CD4-positive, alpha-beta T cell treated with Interleukin-15 for 1 hour (primary cell): ENCODE data around the gene RNF223.
A peak's percentile ranks its signal among the peaks of the same experiment; 100 is the strongest.

Experiments used
- DNase-seq: peaks from one replicate; pipeline ENCODE4 v3.0.0-alpha.2; 2020

The RNF223 gene

GRCh38 chr1:1073743-1074587 is at the start of gene RNF223:
Gene RNF223 (minus strand): TSS chr1:1074306. CDS start chr1:1072566, 1,740 bp downstream.
- no peak for DNase-seq

- no peak for DNase-seq
Observed at GRCh38 chr1:1122981-1123480, 48.9 kb upstream of the RNF223 start.

GRCh38 chr1:1122078-1122811 is 48.1 kb upstream of the RNF223 start:
- DNase-seq: peak; percentile 82

GRCh38 chr1:1121611-1122077 is 47.5 kb upstream of the RNF223 start:
- DNase-seq: no peak

- DNase-seq: no peak
Observed at GRCh38 chr1:1120866-1121591, 46.9 kb upstream of the RNF223 start.

- DNase-seq: no peak
Observed at GRCh38 chr1:1120096-1120495, 46.0 kb upstream of the RNF223 start.

- DNase-seq: no peak
Observed at GRCh38 chr1:1119272-1119890, 45.3 kb upstream of the RNF223 start.

GRCh38 chr1:1118876-1119220 is 44.7 kb upstream of the RNF223 start:
- DNase-seq: no peak

- DNase-seq: no peak
Observed at GRCh38 chr1:1118011-1118875, 44.1 kb upstream of the RNF223 start.

GRCh38 chr1:1117469-1117831 is 43.3 kb upstream of the RNF223 start:
- no peak for DNase-seq

GRCh38 chr1:1116701-1117468 is 42.8 kb upstream of the RNF223 start:
- DNase-seq: no peak

GRCh38 chr1:1115786-1116700 is 41.9 kb upstream of the RNF223 start, which contains the start of gene C1orf159:
Gene C1orf159 (minus strand): TSS chr1:1116089. CDS start chr1:1091543, 24,546 bp downstream.
- DNase-seq: peak; percentile 99

GRCh38 chr1:1115136-1115785 is 41.2 kb upstream of the RNF223 start:
- DNase-seq: no peak

- DNase-seq: peak; percentile 0
Observed at GRCh38 chr1:1114431-1114830, 40.3 kb upstream of the RNF223 start.

GRCh38 chr1:1112237-1112985 is 38.3 kb upstream of the RNF223 start:
- no peak for DNase-seq

- DNase-seq: no peak
Observed at GRCh38 chr1:1111516-1112236, 37.6 kb upstream of the RNF223 start.

- no peak for DNase-seq
Observed at GRCh38 chr1:1110561-1110971, 36.5 kb upstream of the RNF223 start.

GRCh38 chr1:1109743-1110142 is 35.6 kb upstream of the RNF223 start:
- no peak for DNase-seq
